HFF-Myc (cell line): ENCODE measurements around the gene ARL6IP6.

Experiments used
- DNase-seq: peaks from one replicate; pipeline ENCODE4 v3.0.0-alpha.2; 2011; ENCODE audit warnings: low read depth; ENCODE audit errors: extremely low read depth
- H3K4me3 ChIP-seq: replicated peaks from 2 replicates; pipeline ENCODE4 v1.5.1; 2011; ENCODE audit warnings: low read depth, mild to moderate bottlenecking, control low read depth, low read length
- CTCF ChIP-seq: IDR thresholded peaks from 2 replicates; pipeline ENCODE4 v1.5.1; 2012; ENCODE audit warnings: mild to moderate bottlenecking, low read depth, low read length, control low read depth; ENCODE audit errors: missing control alignments

ARL6IP6 gene

GRCh38 chr2:152796941-152797340, 78.5 kb downstream of the ARL6IP6 start:
- no peak for DNase-seq
- H3K4me3 ChIP-seq = no peak overlapping the region
- no peak for TF ChIP-seq CTCF

GRCh38 chr2:152804687-152805408, 86.4 kb downstream of the ARL6IP6 start:
- DNase-seq = no peak
- TF ChIP-seq CTCF = no peak
- H3K4me3 ChIP-seq = no peak overlapping the region

GRCh38 chr2:152811916-152812315, 93.5 kb downstream of the ARL6IP6 start:
- DNase-seq = no peak
- no peak overlapping the region for H3K4me3 ChIP-seq
- no peak for TF ChIP-seq CTCF
